ENCODE results near the gene PPIL6. TPM values are rescaled to one million over a fixed set of nuclear protein-coding genes. Genes with fewer than 3 reads are reported as not detected.
"Not testable (repeated sequence)": the region's sequence is repeated elsewhere in the genome, so short reads cannot be mapped to it uniquely, and the experiment has no call there.

Gene PPIL6
- total RNA-seq, 2 experiments from 2014 or later, result 0.17 to 0.53 TPM

GRCh38 chr6:109373762-109374161 is 66.7 kb downstream of the PPIL6 start:
- Mint-ChIP-seq H3K27ac (peak overlapping the region; percentile 27), H3K36me3 (peaks cover 53% of the 10 kb centered on the region), H3K27me3 (no peaks in the 10 kb centered on the region), H3K4me1 (peaks cover 53% of the 10 kb centered on the region), H3K4me3 (peak overlapping the region; percentile 44), H3K9me3 (no peaks in the 10 kb centered on the region)
- DNase-seq (no peak), ATAC-seq (ENCODE audit: low read depth) (peak; percentile 86)
- POLR2A ChIA-PET, result interaction anchor here (1.0 to 4.9 kb wide), 3 partner anchors 9 to 149 kb away, joined by 3 to 39 read pairs (median 6); partner anchors contain the start of gene CD164

DNA sequence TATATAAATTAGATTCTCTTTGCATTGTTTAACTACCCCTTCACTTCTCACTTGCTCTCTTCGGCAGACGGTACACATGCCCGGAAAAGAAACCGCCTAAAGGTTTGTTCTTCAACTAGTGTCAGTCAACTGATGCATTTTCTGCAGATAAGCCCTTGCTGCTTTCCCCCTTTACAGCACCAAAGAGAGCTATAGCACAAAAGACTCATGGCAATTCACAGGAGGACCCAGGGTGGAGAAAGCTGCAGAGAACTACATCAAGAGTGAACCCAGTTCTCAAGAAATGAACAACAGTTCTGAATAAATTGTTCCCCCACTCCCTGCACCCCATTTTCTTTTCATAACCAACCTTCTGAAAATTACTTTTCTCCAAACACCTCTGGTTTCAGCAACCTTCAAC is 67.1 kb downstream of the PPIL6 start:
- DNase-seq (no peak), ATAC-seq (ENCODE audit: low read depth) (no peak)
- H3K9me3 Mint-ChIP-seq, result no peaks in the 10 kb centered on the region
- H3K4me1 Mint-ChIP-seq, result peaks cover 51% of the 10 kb centered on the region
- POLR2A ChIA-PET, result interaction anchor here (1.0 to 4.9 kb wide), 3 partner anchors 9 to 148 kb away, joined by 3 to 39 read pairs (median 6); partner anchors contain the start of gene CD164
- H3K36me3 Mint-ChIP-seq, result peaks cover 52% of the 10 kb centered on the region
- peak overlapping the region; percentile 27 for H3K27ac Mint-ChIP-seq
- no peaks in the 10 kb centered on the region for H3K27me3 Mint-ChIP-seq
- peak overlapping the region; percentile 44 for H3K4me3 Mint-ChIP-seq

DNA sequence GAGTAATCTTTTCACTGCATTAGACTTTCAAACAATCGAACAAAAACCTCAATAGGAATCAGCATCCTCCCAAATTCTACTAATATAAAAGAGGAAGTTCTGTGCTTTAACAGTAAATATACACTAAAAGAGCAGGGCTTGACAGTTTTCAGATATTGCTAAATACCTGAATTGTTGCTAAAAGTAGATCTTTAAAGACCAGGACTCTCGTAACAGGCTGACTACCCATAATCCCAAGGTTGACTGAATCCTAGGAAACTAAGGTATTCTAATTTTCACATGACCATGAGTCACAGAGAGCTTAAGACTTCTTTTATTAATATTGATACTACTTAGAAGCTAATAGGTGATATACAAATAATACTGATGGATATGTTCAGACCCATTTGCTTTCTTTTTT is 68.3 kb downstream of the PPIL6 start:
- no peaks in the 10 kb centered on the region for H3K27me3 Mint-ChIP-seq
- ATAC-seq (ENCODE audit: low read depth), result no peak

GRCh38 chr6:109370792-109371191 is 69.6 kb downstream of the PPIL6 start:
- ATAC-seq (ENCODE audit: low read depth), result no peak
- H3K27ac Mint-ChIP-seq, result no peak overlapping the region
- peaks cover 49% of the 10 kb centered on the region for H3K36me3 Mint-ChIP-seq
- no peaks in the 10 kb centered on the region for H3K27me3 Mint-ChIP-seq
- no peak for DNase-seq
- H3K4me3 Mint-ChIP-seq, result no peak overlapping the region
- H3K4me1 Mint-ChIP-seq, result peaks cover 42% of the 10 kb centered on the region
- POLR2A ChIA-PET, result interaction anchor here (4.9 kb wide), 1 partner anchor 12 kb away, joined by 39 read pairs; the partner anchor contains the start of gene CD164
- no peaks in the 10 kb centered on the region for H3K9me3 Mint-ChIP-seq

More for the DNA sequence above, 68.3 kb downstream of the PPIL6 start:
- Mint-ChIP-seq H3K4me3 (no peak overlapping the region), H3K27ac (no peak overlapping the region), H3K4me1 (peaks cover 46% of the 10 kb centered on the region), H3K9me3 (no peaks in the 10 kb centered on the region), H3K36me3 (peaks cover 48% of the 10 kb centered on the region)
- DNase-seq, result no peak
- POLR2A ChIA-PET, result interaction anchor here (4.9 kb wide), 1 partner anchor 11 kb away, joined by 39 read pairs; the partner anchor contains the start of gene CD164

- DNase-seq (no peak), ATAC-seq (ENCODE audit: low read depth) (no peak)
- no peaks in the 10 kb centered on the region for H3K9me3 Mint-ChIP-seq
- POLR2A ChIA-PET, result interaction anchor here (4.9 kb wide), 1 partner anchor 12 kb away, joined by 39 read pairs; the partner anchor contains the start of gene CD164
- no peak overlapping the region for H3K27ac Mint-ChIP-seq
- no peaks in the 10 kb centered on the region for H3K27me3 Mint-ChIP-seq
- H3K36me3 Mint-ChIP-seq, result peaks cover 48% of the 10 kb centered on the region
- H3K4me1 Mint-ChIP-seq, result peaks cover 40% of the 10 kb centered on the region
- no peak overlapping the region for H3K4me3 Mint-ChIP-seq
Measured at GRCh38 chr6:109370336-109370735, 70.1 kb downstream of the PPIL6 start.

- Mint-ChIP-seq H3K36me3 (peaks cover 50% of the 10 kb centered on the region), H3K4me3 (no peak overlapping the region), H3K4me1 (peaks cover 37% of the 10 kb centered on the region), H3K27ac (no peak overlapping the region), H3K9me3 (no peaks in the 10 kb centered on the region), H3K27me3 (no peaks in the 10 kb centered on the region)
- ATAC-seq (ENCODE audit: low read depth) (no peak), DNase-seq (no peak)
- POLR2A ChIA-PET, result interaction anchor here (4.9 kb wide), 1 partner anchor 13 kb away, joined by 39 read pairs; the partner anchor contains the start of gene CD164
Measured at GRCh38 chr6:109369728-109370127, 70.7 kb downstream of the PPIL6 start.

GRCh38 chr6:109364382-109365078 is 75.9 kb downstream of the PPIL6 start:
- H3K9me3 Mint-ChIP-seq; H3K4me3 Mint-ChIP-seq; DNase-seq; POLR2A ChIA-PET; H3K27ac Mint-ChIP-seq; ATAC-seq (ENCODE audit: low read depth); H3K27me3 Mint-ChIP-seq: not testable (repeated sequence)
- H3K36me3 Mint-ChIP-seq, result peaks cover 69% of the 10 kb centered on the region
- peaks cover 20% of the 10 kb centered on the region for H3K4me1 Mint-ChIP-seq

- ATAC-seq (ENCODE audit: low read depth) (no peak), DNase-seq (no peak)
- POLR2A ChIA-PET, result interaction anchor here (1.2 to 1.4 kb wide), 2 partner anchors 18 to 27 kb away, joined by 5 read pairs; partner anchors contain the start of gene CD164
- no peaks in the 10 kb centered on the region for H3K27me3 Mint-ChIP-seq
- H3K4me3 Mint-ChIP-seq, result no peak overlapping the region
- H3K4me1 Mint-ChIP-seq, result peaks cover 20% of the 10 kb centered on the region
- peaks cover 7% of the 10 kb centered on the region for H3K9me3 Mint-ChIP-seq
- H3K27ac Mint-ChIP-seq, result no peak overlapping the region
- peaks cover 75% of the 10 kb centered on the region for H3K36me3 Mint-ChIP-seq
Measured at GRCh38 chr6:109363753-109364152, 76.7 kb downstream of the PPIL6 start.

DNA sequence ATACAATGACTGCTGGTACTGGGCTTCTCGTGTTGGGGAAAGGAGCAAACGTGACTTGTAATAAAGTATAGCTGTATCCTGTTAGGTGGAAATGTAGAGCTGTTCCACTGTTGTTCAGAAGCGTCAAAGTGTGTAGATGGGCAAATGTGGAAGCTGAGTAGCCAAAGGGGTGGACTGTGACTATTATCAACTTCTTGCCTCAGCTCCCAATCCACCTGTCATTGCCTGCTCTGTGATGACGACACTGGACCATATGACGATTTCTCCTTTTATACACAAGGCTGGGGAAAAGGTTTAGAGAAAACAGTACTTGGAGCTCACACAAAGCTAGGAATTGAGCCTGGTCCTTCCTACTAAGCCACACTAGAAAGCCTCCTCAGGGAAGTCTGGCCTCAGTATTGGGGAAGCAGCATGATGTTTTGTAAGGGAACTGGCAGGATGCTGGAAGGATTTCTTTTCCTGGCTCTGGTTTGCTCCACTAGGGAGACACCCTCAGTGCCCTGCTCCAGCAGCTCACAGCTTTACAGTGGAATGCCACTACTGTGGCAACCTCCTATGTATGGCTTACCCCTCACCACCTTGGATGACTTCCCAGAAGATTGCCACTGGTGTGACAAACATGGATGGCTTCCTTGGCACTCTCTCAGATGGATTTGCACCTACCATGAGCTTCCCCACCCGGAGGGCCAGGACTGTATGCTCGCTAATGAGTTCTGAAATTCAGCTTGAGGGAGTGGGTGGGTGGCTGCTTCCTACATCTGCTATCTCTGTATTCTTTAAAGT is 78.1 kb downstream of the PPIL6 start:
- H3K27ac Mint-ChIP-seq, result peak overlapping the region; percentile 42
- DNase-seq (no peak), ATAC-seq (ENCODE audit: low read depth) (no peak)
- no peaks in the 10 kb centered on the region for H3K27me3 Mint-ChIP-seq
- H3K4me3 Mint-ChIP-seq, result no peak overlapping the region
- POLR2A ChIA-PET, result interaction anchor here (0.6 to 1.9 kb wide), 7 partner anchors 10 to 152 kb away, joined by 3 to 6 read pairs (median 5); partner anchors contain the start of gene CD164
- H3K4me1 Mint-ChIP-seq, result peaks cover 17% of the 10 kb centered on the region
- H3K9me3 Mint-ChIP-seq, result peaks cover 7% of the 10 kb centered on the region
- peaks cover 84% of the 10 kb centered on the region for H3K36me3 Mint-ChIP-seq

- H3K27ac Mint-ChIP-seq, result no peak overlapping the region
- ATAC-seq (ENCODE audit: low read depth) (no peak), DNase-seq (no peak)
- H3K27me3 Mint-ChIP-seq, result no peaks in the 10 kb centered on the region
- POLR2A ChIA-PET, result interaction anchor here (0.8 to 1.9 kb wide), 3 partner anchors 9 to 152 kb away, joined by 3 to 5 read pairs (median 3); no protein-coding TSS in a partner anchor
- H3K4me1 Mint-ChIP-seq, result peaks cover 13% of the 10 kb centered on the region
- no peak overlapping the region for H3K4me3 Mint-ChIP-seq
- peaks cover 13% of the 10 kb centered on the region for H3K9me3 Mint-ChIP-seq
- peaks cover 89% of the 10 kb centered on the region for H3K36me3 Mint-ChIP-seq
Measured at GRCh38 chr6:109360791-109361190, 79.6 kb downstream of the PPIL6 start.

DNA sequence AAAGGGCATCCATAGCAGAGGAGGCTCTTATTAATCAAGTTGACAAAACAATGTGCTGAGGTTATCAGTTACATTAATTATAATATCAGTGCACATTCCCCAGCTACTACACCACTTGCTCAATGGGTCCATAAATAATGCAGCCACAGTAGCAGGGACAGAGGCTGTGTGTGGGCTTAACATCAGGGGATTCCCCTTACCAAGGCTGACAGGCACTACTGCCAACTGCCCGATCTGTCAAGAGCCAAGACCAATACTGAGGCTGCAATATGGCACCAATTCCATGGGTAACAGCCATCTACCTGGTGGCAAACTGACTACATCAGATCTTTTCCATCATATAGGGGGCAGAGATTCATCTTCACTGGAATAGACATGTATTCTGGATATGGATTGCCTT is 80.1 kb downstream of the PPIL6 start:
- POLR2A ChIA-PET, result no interaction called here
- peaks cover 13% of the 10 kb centered on the region for H3K9me3 Mint-ChIP-seq
- ATAC-seq (ENCODE audit: low read depth) (no peak), DNase-seq (no peak)
- peaks cover 13% of the 10 kb centered on the region for H3K4me1 Mint-ChIP-seq
- H3K27ac Mint-ChIP-seq, result no peak overlapping the region
- H3K4me3 Mint-ChIP-seq, result no peak overlapping the region
- peaks cover 94% of the 10 kb centered on the region for H3K36me3 Mint-ChIP-seq
- H3K27me3 Mint-ChIP-seq, result no peaks in the 10 kb centered on the region

DNA sequence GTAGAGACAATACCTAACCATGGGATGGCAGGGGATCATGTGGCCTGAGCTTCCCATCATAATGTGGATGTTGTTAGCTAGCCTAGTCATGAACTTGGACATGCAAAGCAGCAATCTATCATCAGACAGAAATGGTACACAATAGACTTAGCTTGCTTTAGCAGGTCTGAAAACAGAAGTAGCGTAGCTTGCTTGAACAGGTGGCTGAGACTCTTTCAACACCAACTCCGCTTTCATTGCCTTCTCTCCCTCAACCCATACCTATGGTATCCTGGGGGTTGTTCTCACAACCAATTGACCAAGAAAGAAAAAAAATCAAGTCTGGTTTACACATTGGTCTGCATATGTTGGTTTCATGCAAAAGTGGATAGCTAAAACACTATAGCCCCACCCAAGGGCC is 81.2 kb downstream of the PPIL6 start:
- POLR2A ChIA-PET, result no interaction called here
- Mint-ChIP-seq H3K9me3 (peaks cover 13% of the 10 kb centered on the region), H3K27me3 (no peaks in the 10 kb centered on the region), H3K4me3 (no peak overlapping the region), H3K36me3 (peaks cover 87% of the 10 kb centered on the region), H3K27ac (no peak overlapping the region), H3K4me1 (peaks cover 10% of the 10 kb centered on the region)
- DNase-seq, result no peak
- no peak for ATAC-seq (ENCODE audit: low read depth)

- Mint-ChIP-seq H3K4me1 (peaks cover 6% of the 10 kb centered on the region), H3K4me3 (no peak overlapping the region), H3K27ac (no peak overlapping the region), H3K36me3 (peaks cover 85% of the 10 kb centered on the region), H3K9me3 (peaks cover 13% of the 10 kb centered on the region), H3K27me3 (no peaks in the 10 kb centered on the region)
- no peak for ATAC-seq (ENCODE audit: low read depth)
- POLR2A ChIA-PET, result no interaction called here
- DNase-seq, result no peak
Measured at GRCh38 chr6:109358204-109358603, 82.2 kb downstream of the PPIL6 start.

Measured in activated naive CD8-positive, alpha-beta T cell treated with anti-CD3 and anti-CD28 coated beads, Interleukin-2, amount 10 ng/mL, durations not matched to agents 7 days and 5 days (primary cell).